ENCODE measurements around the gene ZNF581.

- TF ChIP-seq CTCF (IDR thresholded peaks at IDR 0.05; ENCODE audit: low read depth, low read length, missing input control) (no peak), FOXA1 (IDR thresholded peaks at IDR 0.05) (no peak), SP1 (IDR thresholded peaks at IDR 0.05) (no peak), REST (IDR thresholded peaks at IDR 0.05) (no peak), MAX (IDR thresholded peaks at IDR 0.05) (no peak), RAD21 (IDR thresholded peaks at IDR 0.05) (no peak), GABPA (IDR thresholded peaks at IDR 0.05 in 1 of 2, conservative IDR thresholded peaks at IDR 0.05 in 1 of 2) (no peak), TAF1 (conservative IDR thresholded peaks at IDR 0.05) (no peak), YY1 (IDR thresholded peaks at IDR 0.05) (no peak)
These were observed 20.3 kb upstream of the ZNF581 start for GRCh38 chr19:55623130-55623529.

All from liver (tissue), 3 donors.